Measurements from ENCODE around the gene CFAP65. TPM values are rescaled to one million over a fixed set of nuclear protein-coding genes. Genes with fewer than 3 reads are reported as not detected.
A peak's percentile ranks its signal among the peaks of the same experiment; 100 is the strongest.

Gene CFAP65
- total RNA-seq, 1 experiment from 2014 or later: not detected

DNA sequence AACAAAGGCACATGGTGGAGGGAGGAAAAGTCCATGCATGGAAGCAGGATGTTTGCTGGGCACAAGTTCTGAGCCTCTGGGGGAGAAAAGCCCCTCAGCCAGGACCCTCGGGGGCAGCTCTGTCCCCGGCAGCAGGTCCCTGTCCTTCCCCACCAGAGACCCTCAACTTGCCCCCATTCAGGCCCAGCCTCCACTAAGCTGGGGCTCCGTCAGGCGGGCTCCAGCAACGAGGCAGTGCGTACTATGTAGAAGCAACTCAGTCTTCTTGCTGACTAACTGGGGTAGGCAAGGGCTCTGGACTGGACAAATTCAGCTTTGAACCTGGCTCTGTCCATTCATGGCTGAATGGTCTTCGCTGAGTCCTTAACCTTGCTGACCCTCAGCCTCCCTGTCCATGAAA, 23.0 kb downstream of the CFAP65 start:
- H3K4me3 ChIP-seq (ENCODE audit: low read length): no peak overlapping the region
- no peak overlapping the region for H2AFZ ChIP-seq (ENCODE audit: low read length)
- H3K27ac ChIP-seq (ENCODE audit: low read length): no peak overlapping the region
- no peak overlapping the region for H3K9ac ChIP-seq (ENCODE audit: low read length)
- H3K79me2 ChIP-seq (ENCODE audit: low read length): no peaks in the 10 kb centered on the region
- H3K9me3 ChIP-seq (ENCODE audit: low read length): no peaks in the 10 kb centered on the region
- H4K20me1 ChIP-seq (ENCODE audit: insufficient read depth, low read depth, low read length): no peaks in the 10 kb centered on the region
- H3K4me1 ChIP-seq (ENCODE audit: low read length): no peaks in the 10 kb centered on the region
- H3K4me2 ChIP-seq (ENCODE audit: low read depth, low read length, poor library complexity, severe bottlenecking): no peak overlapping the region
- H3K9me2 ChIP-seq (replicated peaks; ENCODE audit: insufficient read depth, low read length): no peaks in the 10 kb centered on the region
- no peaks in the 10 kb centered on the region for H3K36me3 ChIP-seq (ENCODE audit: insufficient read depth, low read length)
- DNase-seq: no peak
- no peaks in the 10 kb centered on the region for H3K27me3 ChIP-seq (ENCODE audit: low read length)

DNA sequence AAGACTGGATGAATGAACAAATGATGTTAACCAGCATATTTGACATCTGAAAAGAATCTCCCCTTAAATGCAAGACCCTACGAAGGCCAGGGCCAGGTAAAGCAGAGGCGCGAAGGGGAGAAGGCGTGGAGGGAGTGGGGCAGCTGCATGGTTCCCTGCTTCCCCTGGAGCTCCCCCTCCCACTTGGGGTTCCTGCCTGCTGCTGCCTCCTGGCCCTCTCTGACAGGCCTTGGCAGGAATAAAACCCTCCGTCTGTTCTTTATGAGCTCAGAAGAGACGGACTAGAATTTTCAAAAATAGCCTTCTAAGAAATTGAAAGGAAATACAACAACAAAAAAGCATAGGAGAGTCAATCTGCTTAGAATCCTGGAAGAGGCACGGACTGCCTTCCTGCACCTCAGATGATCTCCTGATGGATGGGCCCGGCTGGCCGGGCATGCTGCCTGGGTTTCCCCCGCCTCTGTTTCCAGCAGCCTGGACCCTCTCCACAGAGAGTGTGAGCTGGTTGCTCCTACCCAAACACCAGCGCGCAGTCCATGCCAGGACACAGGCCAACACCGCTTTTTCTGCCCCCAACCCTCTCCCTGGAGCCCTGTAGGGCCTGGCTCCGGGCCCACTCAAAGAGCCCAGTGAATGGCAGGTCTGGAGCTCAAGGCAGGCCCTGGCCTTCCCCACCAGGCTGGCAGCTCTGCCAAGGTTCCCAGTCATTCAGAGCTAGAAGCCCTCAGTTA, 23.9 kb downstream of the CFAP65 start:
- H3K79me2 ChIP-seq (ENCODE audit: low read length): no peaks in the 10 kb centered on the region
- H3K36me3 ChIP-seq (ENCODE audit: insufficient read depth, low read length): no peaks in the 10 kb centered on the region
- no peaks in the 10 kb centered on the region for H4K20me1 ChIP-seq (ENCODE audit: insufficient read depth, low read depth, low read length)
- no peak overlapping the region for H3K4me3 ChIP-seq (ENCODE audit: low read length)
- DNase-seq: no peak
- H3K9me2 ChIP-seq (replicated peaks; ENCODE audit: insufficient read depth, low read length): no peaks in the 10 kb centered on the region
- no peak overlapping the region for H3K27ac ChIP-seq (ENCODE audit: low read length)
- H2AFZ ChIP-seq (ENCODE audit: low read length): no peak overlapping the region
- no peaks in the 10 kb centered on the region for H3K27me3 ChIP-seq (ENCODE audit: low read length)
- no peak overlapping the region for H3K4me2 ChIP-seq (ENCODE audit: low read depth, low read length, poor library complexity, severe bottlenecking)
- H3K9me3 ChIP-seq (ENCODE audit: low read length): no peaks in the 10 kb centered on the region
- no peak overlapping the region for H3K9ac ChIP-seq (ENCODE audit: low read length)
- no peaks in the 10 kb centered on the region for H3K4me1 ChIP-seq (ENCODE audit: low read length)

DNA sequence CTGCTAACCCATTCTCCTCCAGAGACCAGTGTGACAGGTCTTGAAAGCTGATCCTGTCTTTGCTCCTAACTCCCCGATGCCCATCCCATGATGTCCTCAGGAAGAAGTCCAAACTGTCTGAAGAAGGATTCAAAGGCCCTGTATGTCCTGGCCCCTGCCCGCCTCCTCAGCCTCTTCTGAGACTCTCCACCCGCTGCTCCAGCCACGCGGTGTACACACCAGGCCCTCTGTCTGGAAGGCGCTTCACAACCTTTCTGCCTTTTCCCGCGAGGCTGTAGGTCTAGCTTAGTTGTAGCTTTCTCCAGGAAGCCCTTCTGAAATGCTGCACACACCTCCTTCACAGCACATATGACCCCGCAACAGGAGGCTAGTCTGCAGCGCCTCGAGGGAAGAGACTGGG, 24.6 kb downstream of the CFAP65 start:
- Histone ChIP-seq H3K9me2 (replicated peaks; ENCODE audit: insufficient read depth, low read length) (no peaks in the 10 kb centered on the region), H4K20me1 (ENCODE audit: insufficient read depth, low read depth, low read length) (no peaks in the 10 kb centered on the region), H3K9me3 (ENCODE audit: low read length) (no peaks in the 10 kb centered on the region), H3K79me2 (ENCODE audit: low read length) (no peaks in the 10 kb centered on the region), H3K4me3 (ENCODE audit: low read length) (no peak overlapping the region), H2AFZ (ENCODE audit: low read length) (no peak overlapping the region), H3K4me1 (ENCODE audit: low read length) (no peaks in the 10 kb centered on the region), H3K4me2 (ENCODE audit: low read depth, low read length, poor library complexity, severe bottlenecking) (no peak overlapping the region), H3K27me3 (ENCODE audit: low read length) (no peaks in the 10 kb centered on the region), H3K36me3 (ENCODE audit: insufficient read depth, low read length) (no peaks in the 10 kb centered on the region), H3K9ac (ENCODE audit: low read length) (no peak overlapping the region), H3K27ac (ENCODE audit: low read length) (no peak overlapping the region)
- DNase-seq: no peak

DNA sequence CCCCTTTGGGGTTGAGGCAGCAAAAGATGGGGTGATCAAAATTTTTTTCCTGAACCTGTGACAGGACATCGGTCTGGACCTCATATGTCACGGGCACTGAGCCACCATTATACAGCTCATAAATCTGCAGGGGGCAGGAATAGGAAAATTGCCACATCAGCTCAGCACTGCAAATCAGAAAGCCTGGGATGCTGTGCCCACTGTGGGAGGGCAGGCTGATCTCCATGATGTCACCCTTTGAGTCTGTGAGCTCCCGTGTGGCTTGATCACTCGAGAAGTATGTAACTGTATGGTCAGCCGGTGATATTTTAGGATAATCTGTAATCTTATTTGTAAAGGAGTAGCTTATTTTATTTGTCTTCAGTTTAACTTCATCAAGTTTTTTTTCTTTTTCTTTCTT, 30.4 kb downstream of the CFAP65 start:
- DNase-seq: no peak
- Histone ChIP-seq H3K9ac (ENCODE audit: low read length) (no peak overlapping the region), H2AFZ (ENCODE audit: low read length) (no peak overlapping the region), H3K9me2 (replicated peaks; ENCODE audit: insufficient read depth, low read length) (no peaks in the 10 kb centered on the region), H3K4me2 (ENCODE audit: low read depth, low read length, poor library complexity, severe bottlenecking) (no peak overlapping the region), H3K4me1 (ENCODE audit: low read length) (no peaks in the 10 kb centered on the region), H3K4me3 (ENCODE audit: low read length) (no peak overlapping the region), H3K36me3 (ENCODE audit: insufficient read depth, low read length) (no peaks in the 10 kb centered on the region), H3K9me3 (ENCODE audit: low read length) (no peaks in the 10 kb centered on the region), H3K79me2 (ENCODE audit: low read length) (no peaks in the 10 kb centered on the region), H3K27me3 (ENCODE audit: low read length) (no peaks in the 10 kb centered on the region), H3K27ac (ENCODE audit: low read length) (no peak overlapping the region), H4K20me1 (ENCODE audit: insufficient read depth, low read depth, low read length) (no peaks in the 10 kb centered on the region)

DNA sequence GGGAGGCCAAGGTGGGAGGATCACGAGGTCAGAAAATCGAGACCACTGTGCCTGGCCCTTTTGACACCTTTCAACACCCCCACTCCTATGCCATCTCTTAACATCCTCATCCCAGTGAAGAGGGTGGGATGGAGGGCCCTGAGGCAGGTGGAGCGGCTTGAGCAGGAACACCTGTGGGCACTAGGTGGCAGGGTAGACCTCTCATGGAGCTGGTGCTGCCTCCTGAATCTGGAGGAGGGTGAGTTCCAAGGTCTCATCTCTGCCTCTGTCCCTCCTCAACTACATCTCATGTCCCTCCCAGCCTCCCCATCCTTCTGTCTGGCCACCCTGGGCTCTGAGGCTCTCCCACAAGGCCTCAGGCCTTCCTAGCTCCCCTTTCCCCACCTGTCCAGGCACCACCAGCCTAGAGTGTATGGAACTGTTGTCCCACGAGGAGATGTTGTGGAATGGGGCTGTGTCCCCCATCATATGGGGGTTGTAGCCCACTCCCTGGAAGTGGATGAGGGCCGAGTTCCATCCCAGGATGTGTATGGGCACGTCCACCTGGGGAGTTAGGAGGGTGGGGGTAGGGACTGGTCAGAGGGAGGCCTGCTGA, 31.1 kb downstream of the CFAP65 start:
- no peaks in the 10 kb centered on the region for H3K9me2 ChIP-seq (replicated peaks; ENCODE audit: insufficient read depth, low read length)
- no peaks in the 10 kb centered on the region for H3K36me3 ChIP-seq (ENCODE audit: insufficient read depth, low read length)
- H3K4me2 ChIP-seq (ENCODE audit: low read depth, low read length, poor library complexity, severe bottlenecking): no peak overlapping the region
- no peaks in the 10 kb centered on the region for H3K79me2 ChIP-seq (ENCODE audit: low read length)
- no peak overlapping the region for H3K4me3 ChIP-seq (ENCODE audit: low read length)
- no peaks in the 10 kb centered on the region for H3K9me3 ChIP-seq (ENCODE audit: low read length)
- no peak overlapping the region for H3K27ac ChIP-seq (ENCODE audit: low read length)
- no peaks in the 10 kb centered on the region for H4K20me1 ChIP-seq (ENCODE audit: insufficient read depth, low read depth, low read length)
- no peak overlapping the region for H2AFZ ChIP-seq (ENCODE audit: low read length)
- no peak overlapping the region for H3K9ac ChIP-seq (ENCODE audit: low read length)
- DNase-seq: peak; percentile 74
- no peaks in the 10 kb centered on the region for H3K27me3 ChIP-seq (ENCODE audit: low read length)
- no peaks in the 10 kb centered on the region for H3K4me1 ChIP-seq (ENCODE audit: low read length)

DNA sequence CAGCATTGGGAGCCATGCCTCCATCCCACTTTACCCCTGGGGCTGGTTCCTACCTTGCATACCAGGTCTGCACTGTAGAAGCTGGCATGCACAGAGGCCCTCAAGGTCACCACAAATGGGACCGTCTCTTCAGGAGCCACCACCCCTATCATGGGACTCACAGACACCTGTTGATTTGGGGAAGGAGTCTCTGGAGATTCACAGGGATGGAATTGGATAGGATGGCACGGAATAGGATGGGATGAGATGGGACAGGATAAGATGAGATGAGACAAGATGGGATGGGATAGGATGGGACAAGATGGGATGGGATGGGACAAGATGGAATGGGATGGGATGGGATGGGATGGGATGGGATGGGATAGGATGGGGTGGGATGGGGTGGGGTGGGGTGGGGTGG, 32.0 kb downstream of the CFAP65 start:
- Histone ChIP-seq H2AFZ (ENCODE audit: low read length) (no peak overlapping the region), H3K36me3 (ENCODE audit: insufficient read depth, low read length) (no peaks in the 10 kb centered on the region), H3K4me1 (ENCODE audit: low read length) (no peaks in the 10 kb centered on the region), H3K27me3 (ENCODE audit: low read length) (no peaks in the 10 kb centered on the region), H3K4me3 (ENCODE audit: low read length) (no peak overlapping the region), H3K9ac (ENCODE audit: low read length) (no peak overlapping the region), H4K20me1 (ENCODE audit: insufficient read depth, low read depth, low read length) (no peaks in the 10 kb centered on the region), H3K27ac (ENCODE audit: low read length) (no peak overlapping the region), H3K9me3 (ENCODE audit: low read length) (no peaks in the 10 kb centered on the region), H3K9me2 (replicated peaks; ENCODE audit: insufficient read depth, low read length) (no peaks in the 10 kb centered on the region), H3K79me2 (ENCODE audit: low read length) (no peaks in the 10 kb centered on the region), H3K4me2 (ENCODE audit: low read depth, low read length, poor library complexity, severe bottlenecking) (no peak overlapping the region)
- DNase-seq: no peak

DNA sequence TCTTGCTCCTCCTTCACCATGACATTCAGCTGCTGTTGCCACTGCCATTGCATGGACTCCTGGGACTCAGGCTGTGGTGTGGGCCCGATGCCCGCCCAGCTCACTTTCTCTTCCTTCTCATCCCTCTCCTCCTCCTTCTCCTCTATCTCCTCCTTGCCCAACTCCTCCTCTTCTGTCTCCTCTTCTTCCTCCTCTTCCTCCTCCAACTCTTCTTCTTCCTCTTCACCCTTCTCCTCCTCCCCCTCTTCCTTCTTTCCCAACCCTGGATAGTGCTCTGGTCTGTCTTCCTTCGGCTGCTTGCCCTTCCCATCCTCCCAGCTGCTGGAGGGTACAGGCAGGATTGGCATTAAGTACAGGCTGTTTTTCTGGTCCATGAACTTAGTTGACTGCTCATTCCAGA, 37.3 kb downstream of the CFAP65 start:
- no peak overlapping the region for H3K4me2 ChIP-seq (ENCODE audit: low read depth, low read length, poor library complexity, severe bottlenecking)
- H3K9me3 ChIP-seq (ENCODE audit: low read length): no peaks in the 10 kb centered on the region
- no peak overlapping the region for H3K27ac ChIP-seq (ENCODE audit: low read length)
- no peak overlapping the region for H2AFZ ChIP-seq (ENCODE audit: low read length)
- no peak overlapping the region for H3K9ac ChIP-seq (ENCODE audit: low read length)
- no peak overlapping the region for H3K4me3 ChIP-seq (ENCODE audit: low read length)
- no peaks in the 10 kb centered on the region for H3K9me2 ChIP-seq (replicated peaks; ENCODE audit: insufficient read depth, low read length)
- no peaks in the 10 kb centered on the region for H3K36me3 ChIP-seq (ENCODE audit: insufficient read depth, low read length)
- no peaks in the 10 kb centered on the region for H3K4me1 ChIP-seq (ENCODE audit: low read length)
- no peaks in the 10 kb centered on the region for H3K79me2 ChIP-seq (ENCODE audit: low read length)
- no peaks in the 10 kb centered on the region for H3K27me3 ChIP-seq (ENCODE audit: low read length)
- DNase-seq: no peak
- no peaks in the 10 kb centered on the region for H4K20me1 ChIP-seq (ENCODE audit: insufficient read depth, low read depth, low read length)

DNA sequence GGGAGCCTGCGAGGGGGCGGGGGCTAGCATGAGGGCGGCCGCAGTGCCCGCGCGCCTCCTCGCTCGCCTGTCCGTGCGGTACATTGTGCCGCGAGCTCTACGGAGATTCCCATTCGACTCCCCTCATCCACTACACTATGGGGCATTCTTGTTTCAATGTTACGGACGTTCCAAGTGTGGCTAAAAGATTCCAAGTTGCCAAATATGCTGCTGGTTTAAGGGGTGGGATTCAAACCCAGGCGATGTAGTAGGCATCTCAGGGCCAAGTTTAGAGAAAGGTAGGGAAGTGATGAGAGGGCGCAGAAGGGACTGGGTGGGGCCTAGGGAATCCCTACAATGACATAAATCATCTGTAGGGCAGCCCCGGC, 38.1 kb downstream of the CFAP65 start:
- Histone ChIP-seq H3K27ac (ENCODE audit: low read length) (no peak overlapping the region), H3K4me3 (ENCODE audit: low read length) (no peak overlapping the region), H3K36me3 (ENCODE audit: insufficient read depth, low read length) (no peaks in the 10 kb centered on the region), H2AFZ (ENCODE audit: low read length) (no peak overlapping the region), H3K79me2 (ENCODE audit: low read length) (no peaks in the 10 kb centered on the region), H3K9me2 (replicated peaks; ENCODE audit: insufficient read depth, low read length) (no peaks in the 10 kb centered on the region), H3K9ac (ENCODE audit: low read length) (no peak overlapping the region), H3K27me3 (ENCODE audit: low read length) (no peaks in the 10 kb centered on the region), H3K4me2 (ENCODE audit: low read depth, low read length, poor library complexity, severe bottlenecking) (no peak overlapping the region), H4K20me1 (ENCODE audit: insufficient read depth, low read depth, low read length) (no peaks in the 10 kb centered on the region), H3K9me3 (ENCODE audit: low read length) (no peaks in the 10 kb centered on the region), H3K4me1 (ENCODE audit: low read length) (no peaks in the 10 kb centered on the region)
- DNase-seq: no peak
